ENCODE measurements around the gene VAX1. TPM values are rescaled to one million over a fixed set of nuclear protein-coding genes. Genes with fewer than 3 reads are reported as not detected.

The VAX1 gene
- total and polyA plus RNA-seq, 2 of the 4 experiments (the other 2 are of a cell fraction), result not detected

- no peak overlapping the region for H3K56ac ChIP-seq (ENCODE audit: extremely low read depth, insufficient read depth, low read length)
- H2BK15ac ChIP-seq (ENCODE audit: low read depth, low read length), result no peak overlapping the region
- H4K8ac ChIP-seq (ENCODE audit: low read depth in 2 of 2, low read length in 2 of 2), result no peak overlapping the region
- no peak overlapping the region for H2AK9ac ChIP-seq (replicated peaks; ENCODE audit: low read depth, low read length, poor library complexity)
- H4K5ac ChIP-seq (ENCODE audit: low read depth, low read length), result no peak overlapping the region
- H4K20me1 ChIP-seq (ENCODE audit: insufficient read depth, low read length), result no peaks in the 10 kb centered on the region
- no TSS peak for BruUV-seq (replicated peaks)
- peak overlapping the region; percentile 10 for H2AFZ ChIP-seq (replicated peaks; ENCODE audit: low read length, poor library complexity)
- H2AK5ac ChIP-seq (ENCODE audit: low read depth, low read length), result no peak overlapping the region
- H2BK20ac ChIP-seq (ENCODE audit: low read depth, low read length), result no peak overlapping the region
- no peak overlapping the region for H3K4me2 ChIP-seq (ENCODE audit: low read depth, low read length)
- H2BK120ac ChIP-seq (ENCODE audit: low read depth, low read length), result no peak overlapping the region
- DNase-seq (no peak), ATAC-seq (ENCODE audit: low read depth) (no peak)
- no peak overlapping the region for H2BK5ac ChIP-seq (ENCODE audit: low read depth, low read length, poor library complexity, severe bottlenecking)
- no peaks in the 10 kb centered on the region for H3K4me1 ChIP-seq (ENCODE audit: control insufficient read depth, insufficient read depth, low read length)
- H3K36me3 ChIP-seq (ENCODE audit: control insufficient read depth, insufficient read depth, low read length), result no peaks in the 10 kb centered on the region
- no peak overlapping the region for H3K4ac ChIP-seq (ENCODE audit: low read depth, low read length)
- dilution Hi-C loops (cut with HindIII; ENCODE audit: low sequenced_read_pairs, unreplicated experiment), result no loop called here
- no peak overlapping the region for H4K91ac ChIP-seq (ENCODE audit: insufficient read depth, low read depth, low read length)
- no peak overlapping the region for H3K14ac ChIP-seq (replicated peaks; ENCODE audit: low read depth, low read length)
- H3K18ac ChIP-seq (ENCODE audit: low read depth, low read length), result no peak overlapping the region
- H3K27ac ChIP-seq (ENCODE audit: insufficient read depth, low read length), result no peak overlapping the region
- H3K27me3 ChIP-seq (ENCODE audit: control insufficient read depth, insufficient read depth, low read length), result peaks cover 2% of the 10 kb centered on the region
- H3K4me3 ChIP-seq (ENCODE audit: insufficient read depth, low read depth, low read length), result no peak overlapping the region
- ChIA-PET POLR2A (ENCODE audit: unreplicated experiment) (no interaction called here), CTCF (no interaction called here)
- in situ Hi-C loops (cut with MboI; ENCODE audit: low sequenced_read_pairs), result no loop called here
- no peaks in the 10 kb centered on the region for H3K9me1 ChIP-seq (ENCODE audit: insufficient read depth, low read length)
- WGBS, 2 experiments (ENCODE audit: extremely low coverage in 2 of 2, insufficient read length in 1 of 2), result 20% methylated on average over 1 of the region's 3 CpGs; no CpG with 5 or more reads in 1 of the 2 experiments
- intact Hi-C loops (cut with micrococcal nuclease), result no loop called here
- no peak overlapping the region for H3K23ac ChIP-seq (ENCODE audit: low read depth, low read length)
- H3K9ac ChIP-seq (ENCODE audit: low read depth, low read length), result no peak overlapping the region
- H3K9me3 ChIP-seq (ENCODE audit: control insufficient read depth, insufficient read depth, low read length), result no peaks in the 10 kb centered on the region
- no peaks in the 10 kb centered on the region for H3K79me1 ChIP-seq (ENCODE audit: low read depth in 1 of 2, low read length in 2 of 2)
- no peak for TF ChIP-seq MXI1 (IDR thresholded peaks at IDR 0.05; ENCODE audit: borderline replicate concordance, low read depth, low read length)
- TF ChIP-seq FOS (IDR thresholded peaks at IDR 0.05; ENCODE audit: low read depth, low read length), result no peak
- no peak for TF ChIP-seq RAD21 (IDR thresholded peaks at IDR 0.05; ENCODE audit: low read length)
- TF ChIP-seq, protein P1, sequence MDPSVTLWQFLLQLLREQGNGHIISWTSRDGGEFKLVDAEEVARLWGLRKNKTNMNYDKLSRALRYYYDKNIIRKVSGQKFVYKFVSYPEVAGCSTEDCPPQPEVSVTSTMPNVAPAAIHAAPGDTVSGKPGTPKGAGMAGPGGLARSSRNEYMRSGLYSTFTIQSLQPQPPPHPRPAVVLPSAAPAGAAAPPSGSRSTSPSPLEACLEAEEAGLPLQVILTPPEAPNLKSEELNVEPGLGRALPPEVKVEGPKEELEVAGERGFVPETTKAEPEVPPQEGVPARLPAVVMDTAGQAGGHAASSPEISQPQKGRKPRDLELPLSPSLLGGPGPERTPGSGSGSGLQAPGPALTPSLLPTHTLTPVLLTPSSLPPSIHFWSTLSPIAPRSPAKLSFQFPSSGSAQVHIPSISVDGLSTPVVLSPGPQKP (IDR thresholded peaks at IDR 0.05; ENCODE audit: borderline replicate concordance, low read depth, low read length), result no peak
- TF ChIP-seq POLR2A (IDR thresholded peaks at IDR 0.05; ENCODE audit: low read depth, low read length), result no peak
- no peak for TF ChIP-seq CEBPB (IDR thresholded peaks at IDR 0.05; ENCODE audit: low read depth, low read length)
- TF ChIP-seq, protein P2, sequence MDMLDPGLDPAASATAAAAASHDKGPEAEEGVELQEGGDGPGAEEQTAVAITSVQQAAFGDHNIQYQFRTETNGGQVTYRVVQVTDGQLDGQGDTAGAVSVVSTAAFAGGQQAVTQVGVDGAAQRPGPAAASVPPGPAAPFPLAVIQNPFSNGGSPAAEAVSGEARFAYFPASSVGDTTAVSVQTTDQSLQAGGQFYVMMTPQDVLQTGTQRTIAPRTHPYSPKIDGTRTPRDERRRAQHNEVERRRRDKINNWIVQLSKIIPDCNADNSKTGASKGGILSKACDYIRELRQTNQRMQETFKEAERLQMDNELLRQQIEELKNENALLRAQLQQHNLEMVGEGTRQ (IDR thresholded peaks at IDR 0.05; ENCODE audit: low read depth, low read length), result no peak
- no peak for TF ChIP-seq BHLHE40 (IDR thresholded peaks at IDR 0.05; ENCODE audit: low read depth, low read length)
- TF ChIP-seq SMC3 (IDR thresholded peaks at IDR 0.05; ENCODE audit: low read depth, low read length), result no peak
- TF ChIP-seq MAZ (IDR thresholded peaks at IDR 0.05; ENCODE audit: borderline replicate concordance, low read depth, low read length), result no peak
- no peak for TF ChIP-seq CHD1 (IDR thresholded peaks at IDR 0.05; ENCODE audit: low read depth, low read length)
Observed at GRCh38 chr10:117152668-117153067, 14.6 kb upstream of the VAX1 start.
